ENCODE results near the gene KCTD15. TPM values are rescaled to one million over a fixed set of nuclear protein-coding genes. Genes with fewer than 3 reads are reported as not detected.

Gene KCTD15
- polyA plus RNA-seq (2011; rRNA removed) (35.5 and 59.1 TPM in 2 replicates), polyA minus RNA-seq (2011; rRNA and poly(A)+ RNA removed) (23.4 and 27.5 TPM in 2 replicates)

- Histone ChIP-seq H3K4me3 (ENCODE audit: low read depth, low read length) (peak within 1 kb of the TSS; percentile 69), H3K36me3 (ENCODE audit: control insufficient read depth, insufficient read depth, low read length) (peaks cover 4% of the 10 kb centered on the region), H3K27me3 (ENCODE audit: control insufficient read depth, insufficient read depth, low read length) (peaks cover 3% of the 10 kb centered on the region; the same call in 1 of the 2 replicates)
- ChIA-PET CTCF (interaction anchor here (0.7 to 4.3 kb wide), 8 partner anchors 8 to 550 kb away, joined by 3 to 48 read pairs (median 4); no protein-coding TSS in a partner anchor), POLR2A (no interaction called here)
- no peak for DNase-seq (ENCODE audit: low read depth)
- no peak for TF ChIP-seq CTCF (IDR thresholded peaks at IDR 0.05; ENCODE audit: insufficient read depth, low read depth, low read length)
Measured at GRCh38 chr19:33796164-33796875, at the start of gene KCTD15. Gene KCTD15, plus strand, starts transcription at chr19:33796870. Its CDS starts 3,585 bp downstream, at chr19:33800455.

DNA sequence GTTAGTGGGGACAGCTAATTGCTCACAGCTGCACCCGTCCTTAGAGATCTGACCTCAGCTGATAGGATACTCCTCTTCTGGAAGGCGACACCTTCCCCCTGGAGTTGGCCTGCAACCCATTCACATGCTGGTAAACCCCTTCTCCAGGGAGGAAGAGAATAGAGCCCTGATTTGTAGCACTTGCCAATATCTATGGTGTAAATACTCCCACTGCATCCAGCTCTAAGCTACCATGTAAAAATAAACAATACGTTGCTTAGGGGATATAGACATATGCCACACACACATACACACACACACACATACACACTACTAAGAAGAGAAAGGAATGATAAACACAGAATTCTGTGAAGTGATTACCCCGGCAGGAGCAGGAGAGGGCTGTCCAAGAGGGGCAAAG lies 49.4 kb upstream of the KCTD15 start:
- no peak for DNase-seq (ENCODE audit: low read depth)
- POLR2A ChIA-PET, result no interaction called here
- no peak for TF ChIP-seq CTCF (IDR thresholded peaks at IDR 0.05; ENCODE audit: insufficient read depth, low read depth, low read length)
- Histone ChIP-seq H3K27me3 (ENCODE audit: control insufficient read depth, insufficient read depth, low read length) (no peaks in the 10 kb centered on the region; the same call in 1 of the 2 replicates), H3K4me3 (ENCODE audit: low read depth, low read length) (no peak overlapping the region), H3K36me3 (ENCODE audit: control insufficient read depth, insufficient read depth, low read length) (no peaks in the 10 kb centered on the region)
- CTCF ChIA-PET, result interaction anchor here (1.0 to 1.2 kb wide), 2 partner anchors 11 to 349 kb away, joined by 3 to 4 read pairs; no protein-coding TSS in a partner anchor

DNA sequence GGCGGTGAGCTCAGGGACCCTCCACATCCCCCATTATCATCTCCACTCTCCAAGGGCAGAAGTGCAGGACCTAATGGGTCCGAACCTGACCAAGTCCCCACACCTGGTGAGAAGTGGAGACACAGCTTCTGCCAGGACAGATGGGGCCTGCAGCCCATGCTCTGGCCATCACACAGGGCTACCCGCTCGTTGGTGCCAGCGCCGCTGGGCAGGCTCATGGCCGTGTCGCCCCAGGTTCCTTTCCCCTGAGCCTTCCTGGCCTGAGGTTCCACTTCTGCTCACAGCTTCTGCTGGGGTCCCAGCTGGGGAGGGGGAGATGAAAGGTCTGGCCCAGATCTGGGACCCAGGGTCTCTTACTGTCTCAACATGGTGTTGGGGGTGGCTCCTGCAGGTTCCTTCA lies 48.4 kb upstream of the KCTD15 start:
- POLR2A ChIA-PET, result no interaction called here
- CTCF ChIA-PET, result no interaction called here
- H3K27me3 ChIP-seq (ENCODE audit: control insufficient read depth, insufficient read depth, low read length), result no peaks in the 10 kb centered on the region; the same call in 1 of the 2 replicates
- no peaks in the 10 kb centered on the region for H3K36me3 ChIP-seq (ENCODE audit: control insufficient read depth, insufficient read depth, low read length)
- no peak for DNase-seq (ENCODE audit: low read depth)
- no peak for TF ChIP-seq CTCF (IDR thresholded peaks at IDR 0.05; ENCODE audit: insufficient read depth, low read depth, low read length)
- H3K4me3 ChIP-seq (ENCODE audit: low read depth, low read length), result no peak overlapping the region

- no peaks in the 10 kb centered on the region; the same call in 1 of the 2 replicates for H3K27me3 ChIP-seq (ENCODE audit: control insufficient read depth, insufficient read depth, low read length)
- H3K4me3 ChIP-seq (ENCODE audit: low read depth, low read length), result no peak overlapping the region
- no peak for TF ChIP-seq CTCF (IDR thresholded peaks at IDR 0.05; ENCODE audit: insufficient read depth, low read depth, low read length)
- POLR2A ChIA-PET, result no interaction called here
- no peak for DNase-seq (ENCODE audit: low read depth)
- no peaks in the 10 kb centered on the region for H3K36me3 ChIP-seq (ENCODE audit: control insufficient read depth, insufficient read depth, low read length)
- CTCF ChIA-PET, result interaction anchor here (0.6 to 0.7 kb wide), 2 partner anchors 29 to 1338 kb away, joined by 3 to 4 read pairs; no protein-coding TSS in a partner anchor
Measured at GRCh38 chr19:33749016-33749415, 47.7 kb upstream of the KCTD15 start.

- no peak for DNase-seq (ENCODE audit: low read depth)
- no peak overlapping the region for H3K4me3 ChIP-seq (ENCODE audit: low read depth, low read length)
- CTCF ChIA-PET, result interaction anchor here (0.7 kb wide), 1 partner anchor 28 kb away, joined by 3 read pairs; no protein-coding TSS in a partner anchor
Measured at GRCh38 chr19:33749619-33750175, 47.0 kb upstream of the KCTD15 start.

More at GRCh38 chr19:33749619-33750175, 47.0 kb upstream of the KCTD15 start:
- no peak for TF ChIP-seq CTCF (IDR thresholded peaks at IDR 0.05; ENCODE audit: insufficient read depth, low read depth, low read length)
- Histone ChIP-seq H3K27me3 (ENCODE audit: control insufficient read depth, insufficient read depth, low read length) (no peaks in the 10 kb centered on the region; the same call in 1 of the 2 replicates), H3K36me3 (ENCODE audit: control insufficient read depth, insufficient read depth, low read length) (no peaks in the 10 kb centered on the region)
- POLR2A ChIA-PET, result no interaction called here

Data from BJ (cell line).